ENCODE data around the gene SLC38A7. TPM values are rescaled to one million over a fixed set of nuclear protein-coding genes. Genes with fewer than 3 reads are reported as not detected.

SLC38A7 gene
- total RNA-seq, 1 experiment from 2014 or later = 7.3 TPM

DNA sequence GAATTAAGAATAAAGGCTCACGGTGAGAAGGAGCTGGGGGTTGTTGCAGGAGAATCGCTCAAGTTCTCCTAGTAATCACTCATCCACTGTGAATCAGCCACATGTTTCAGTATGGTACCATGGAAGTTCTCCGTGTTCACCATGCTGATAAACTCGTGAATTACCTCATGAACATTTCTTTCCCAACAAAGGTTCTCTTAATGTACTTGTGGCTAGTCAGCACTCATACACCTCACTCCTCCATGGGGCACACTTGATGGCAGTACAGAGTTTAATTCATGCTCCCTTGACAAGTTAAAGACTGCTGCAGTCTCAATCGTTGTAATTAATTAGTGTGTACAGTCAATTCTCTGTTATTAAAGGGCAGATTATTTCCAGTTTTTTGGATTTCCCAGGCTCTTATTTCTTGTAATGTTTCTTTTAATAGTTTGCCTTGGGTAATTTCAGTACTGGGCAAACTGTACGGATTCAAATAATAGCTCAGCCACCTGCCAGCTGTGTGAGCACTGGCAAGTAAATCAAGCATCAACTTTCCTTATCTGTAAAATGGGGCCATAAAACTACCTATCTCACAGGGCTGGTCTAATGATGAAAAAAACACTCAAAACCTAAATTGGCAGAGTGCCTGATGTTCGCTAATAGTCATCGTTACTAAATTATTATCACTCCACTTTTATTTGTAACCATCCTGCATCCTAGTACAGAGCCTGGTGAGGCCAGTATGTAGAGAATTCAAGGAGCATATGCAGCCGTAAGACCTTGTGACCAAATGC is 43.4 kb upstream of the SLC38A7 start:
- Histone ChIP-seq H3K27ac (ENCODE audit: low read length) (no peak overlapping the region), H3K9me2 (replicated peaks; ENCODE audit: low read length) (no peaks in the 10 kb centered on the region), H3K4me1 (ENCODE audit: insufficient read depth, low read length) (peaks cover 10% of the 10 kb centered on the region), H3K4me3 (ENCODE audit: low read length) (no peak overlapping the region), H4K20me1 (ENCODE audit: low read length) (peaks cover 26% of the 10 kb centered on the region; the same call in 1 of the 2 replicates), H3K79me2 (ENCODE audit: low read length) (peaks cover 70% of the 10 kb centered on the region), H3K36me3 (ENCODE audit: low read depth, low read length) (no peaks in the 10 kb centered on the region; the same call in 1 of the 2 replicates), H3K27me3 (ENCODE audit: low read length) (no peaks in the 10 kb centered on the region), H3K4me2 (ENCODE audit: low read length) (no peak overlapping the region), H3K9ac (ENCODE audit: low read length) (no peak overlapping the region), H3F3A (ENCODE audit: low read length, unreplicated experiment) (no peaks in the 10 kb centered on the region), H3K9me3 (ENCODE audit: low read length) (no peaks in the 10 kb centered on the region), H2AFZ (ENCODE audit: low read length) (no peak overlapping the region)
- no peak for ATAC-seq
- no TSS peak for BruUV-seq (replicated peaks)
- TF ChIP-seq EZH2phosphoT487 (IDR thresholded peaks at IDR 0.05; ENCODE audit: borderline replicate concordance, low read length) = no peak
- TF ChIP-seq, protein P1, sequence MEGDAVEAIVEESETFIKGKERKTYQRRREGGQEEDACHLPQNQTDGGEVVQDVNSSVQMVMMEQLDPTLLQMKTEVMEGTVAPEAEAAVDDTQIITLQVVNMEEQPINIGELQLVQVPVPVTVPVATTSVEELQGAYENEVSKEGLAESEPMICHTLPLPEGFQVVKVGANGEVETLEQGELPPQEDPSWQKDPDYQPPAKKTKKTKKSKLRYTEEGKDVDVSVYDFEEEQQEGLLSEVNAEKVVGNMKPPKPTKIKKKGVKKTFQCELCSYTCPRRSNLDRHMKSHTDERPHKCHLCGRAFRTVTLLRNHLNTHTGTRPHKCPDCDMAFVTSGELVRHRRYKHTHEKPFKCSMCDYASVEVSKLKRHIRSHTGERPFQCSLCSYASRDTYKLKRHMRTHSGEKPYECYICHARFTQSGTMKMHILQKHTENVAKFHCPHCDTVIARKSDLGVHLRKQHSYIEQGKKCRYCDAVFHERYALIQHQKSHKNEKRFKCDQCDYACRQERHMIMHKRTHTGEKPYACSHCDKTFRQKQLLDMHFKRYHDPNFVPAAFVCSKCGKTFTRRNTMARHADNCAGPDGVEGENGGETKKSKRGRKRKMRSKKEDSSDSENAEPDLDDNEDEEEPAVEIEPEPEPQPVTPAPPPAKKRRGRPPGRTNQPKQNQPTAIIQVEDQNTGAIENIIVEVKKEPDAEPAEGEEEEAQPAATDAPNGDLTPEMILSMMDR (conservative IDR thresholded peaks at IDR 0.05; ENCODE audit: low read depth, low read length) = no peak
- ChIA-PET CTCF (no interaction called here), POLR2A (ENCODE audit: unreplicated experiment) (no interaction called here)
- DNase-seq = no peak
- intact Hi-C loops (cut with micrococcal nuclease) = no loop called here

GRCh38 chr16:58727028-58727781 is 42.6 kb upstream of the SLC38A7 start:
- Histone ChIP-seq H3K27ac (ENCODE audit: low read length) (no peak overlapping the region), H3K4me3 (ENCODE audit: low read length) (no peak overlapping the region), H3K9me2 (replicated peaks; ENCODE audit: low read length) (no peaks in the 10 kb centered on the region), H3K9me3 (ENCODE audit: low read length) (no peaks in the 10 kb centered on the region), H3K4me1 (ENCODE audit: insufficient read depth, low read length) (peaks cover 7% of the 10 kb centered on the region; the same call in 1 of the 2 replicates), H3K36me3 (ENCODE audit: low read depth, low read length) (peaks cover 3% of the 10 kb centered on the region; the same call in 1 of the 2 replicates), H3F3A (ENCODE audit: low read length, unreplicated experiment) (no peaks in the 10 kb centered on the region), H3K9ac (ENCODE audit: low read length) (no peak overlapping the region), H4K20me1 (ENCODE audit: low read length) (peaks cover 24% of the 10 kb centered on the region; the same call in 1 of the 2 replicates), H3K27me3 (ENCODE audit: low read length) (no peaks in the 10 kb centered on the region), H2AFZ (ENCODE audit: low read length) (no peak overlapping the region), H3K79me2 (ENCODE audit: low read length) (peaks cover 62% of the 10 kb centered on the region), H3K4me2 (ENCODE audit: low read length) (no peak overlapping the region)
- TF ChIP-seq EZH2 (IDR thresholded peaks at IDR 0.05; ENCODE audit: low read length, unreplicated experiment) (no peak), EZH2phosphoT487 (IDR thresholded peaks at IDR 0.05; ENCODE audit: borderline replicate concordance, low read length) (no peak)
- TF ChIP-seq, protein P1 (conservative IDR thresholded peaks at IDR 0.05; ENCODE audit: low read depth, low read length) = no peak
- intact Hi-C loops (cut with micrococcal nuclease) = no loop called here
- DNase-seq (no peak), ATAC-seq (no peak)
- ChIA-PET POLR2A (ENCODE audit: unreplicated experiment) (no interaction called here), CTCF (no interaction called here)
- BruUV-seq (replicated peaks) = no TSS peak

- H3K27ac ChIP-seq (ENCODE audit: low read length) = no peak overlapping the region
- peaks cover 21% of the 10 kb centered on the region for H3K79me2 ChIP-seq (ENCODE audit: low read length)
- no peaks in the 10 kb centered on the region for H3K27me3 ChIP-seq (ENCODE audit: low read length)
- no peak overlapping the region for H3K9ac ChIP-seq (ENCODE audit: low read length)
- DNase-seq (no peak), ATAC-seq (no peak)
- no peaks in the 10 kb centered on the region for H3K4me1 ChIP-seq (ENCODE audit: insufficient read depth, low read length)
- 0 out of 2 replicates have a peak, but pooled peaks cover 4% of the 10 kb centered on the region for H4K20me1 ChIP-seq (ENCODE audit: low read length)
- H3K9me3 ChIP-seq (ENCODE audit: low read length) = no peaks in the 10 kb centered on the region
- no peak for TF ChIP-seq EZH2phosphoT487 (IDR thresholded peaks at IDR 0.05; ENCODE audit: borderline replicate concordance, low read length)
- no peak for TF ChIP-seq EZH2 (IDR thresholded peaks at IDR 0.05; ENCODE audit: low read length, unreplicated experiment)
- TF ChIP-seq, protein P1 (conservative IDR thresholded peaks at IDR 0.05; ENCODE audit: low read depth, low read length) = no peak
- no peaks in the 10 kb centered on the region for H3K9me2 ChIP-seq (replicated peaks; ENCODE audit: low read length)
- intact Hi-C loops (cut with micrococcal nuclease) = no loop called here
- ChIA-PET POLR2A (ENCODE audit: unreplicated experiment) (no interaction called here), CTCF (no interaction called here)
- no TSS peak for BruUV-seq (replicated peaks)
- peaks cover 19% of the 10 kb centered on the region for H3K36me3 ChIP-seq (ENCODE audit: low read depth, low read length)
- H3F3A ChIP-seq (ENCODE audit: low read length, unreplicated experiment) = no peaks in the 10 kb centered on the region
- H3K4me3 ChIP-seq (ENCODE audit: low read length) = no peak overlapping the region
- H2AFZ ChIP-seq (ENCODE audit: low read length) = no peak overlapping the region
- no peak overlapping the region for H3K4me2 ChIP-seq (ENCODE audit: low read length)
Measured at GRCh38 chr16:58723109-58723508, 38.5 kb upstream of the SLC38A7 start.
